Measurements from ENCODE around the gene PANX3. TPM values are rescaled to one million over a fixed set of nuclear protein-coding genes. Genes with fewer than 3 reads are reported as not detected.
"Not testable (repeated sequence)": the region's sequence is repeated elsewhere in the genome, so short reads cannot be mapped to it uniquely, and the experiment has no call there.

PANX3 gene
- under 1 TPM in 3 of 10 donors, not detected in 7; 0.12 to 0.24 (median 0.14) TPM for polyA plus RNA-seq (ENCODE audit: insufficient read length in 10 of 10)
- long read RNA-seq, donor 1: 0 reads
- long read RNA-seq, donor 2: 0 reads
- long read RNA-seq, donor 3: 0 reads
- long read RNA-seq, donor 4: 0 reads
- long read RNA-seq, donor 5: 0 reads
- long read RNA-seq, donor 6: 0 reads
- long read RNA-seq, donor 7: 0 reads
- long read RNA-seq, donor 8: 0 reads
- long read RNA-seq, donor 9: 0 reads

- DNase-seq: no peak
Measured at GRCh38 chr11:124611064-124611463, at the start of gene PANX3. Gene PANX3 (plus strand): TSS chr11:124611428. CDS start chr11:124611557, 129 bp downstream.

- no peak for DNase-seq
Measured at GRCh38 chr11:124569697-124570096, 41.5 kb upstream of the PANX3 start, which contains the start of gene OR8A1. Gene OR8A1 (plus strand): TSS chr11:124569997. CDS start chr11:124570120, 123 bp downstream.

GRCh38 chr11:124570160-124570559, 41.1 kb upstream of the PANX3 start:
- DNase-seq: no peak

GRCh38 chr11:124577716-124578427, 33.4 kb upstream of the PANX3 start:
- peak in 2 of 3 donors; percentile 23 to 43 for DNase-seq

- no peak for DNase-seq
Measured at GRCh38 chr11:124578761-124579160, 32.5 kb upstream of the PANX3 start.

- DNase-seq: no peak
Measured at GRCh38 chr11:124581817-124582216, 29.4 kb upstream of the PANX3 start.

GRCh38 chr11:124582565-124582964, 28.7 kb upstream of the PANX3 start:
- no peak for DNase-seq

- DNase-seq: no peak
Measured at GRCh38 chr11:124583781-124584180, 27.4 kb upstream of the PANX3 start.

- DNase-seq: no peak
Measured at GRCh38 chr11:124584681-124585372, 26.4 kb upstream of the PANX3 start.

GRCh38 chr11:124586238-124586860, 24.9 kb upstream of the PANX3 start:
- peak; percentile 54 to 78 (median 75) for DNase-seq

- DNase-seq: no peak
Measured at GRCh38 chr11:124591430-124591829, 19.8 kb upstream of the PANX3 start.

GRCh38 chr11:124592627-124593026, 18.6 kb upstream of the PANX3 start:
- DNase-seq: no peak

GRCh38 chr11:124595302-124595701, 15.9 kb upstream of the PANX3 start:
- no peak for DNase-seq

- no peak for DNase-seq
Measured at GRCh38 chr11:124597626-124598025, 13.6 kb upstream of the PANX3 start.

GRCh38 chr11:124600621-124601320, 10.5 kb upstream of the PANX3 start:
- no peak for DNase-seq

GRCh38 chr11:124602193-124602592, 9.0 kb upstream of the PANX3 start:
- no peak for DNase-seq

GRCh38 chr11:124602723-124603122, 8.5 kb upstream of the PANX3 start:
- DNase-seq: not testable (repeated sequence)

- peak in 1 of 3 donors; percentile 16 for DNase-seq
Measured at GRCh38 chr11:124605719-124606118, 5.5 kb upstream of the PANX3 start.

- no peak for DNase-seq
Measured at GRCh38 chr11:124608147-124608546, 3.1 kb upstream of the PANX3 start.

GRCh38 chr11:124610295-124610694, 933 bp upstream of the PANX3 start:
- DNase-seq: no peak

GRCh38 chr11:124612045-124612444, 817 bp downstream of the PANX3 start:
- no peak for DNase-seq

Measured in muscle of back (tissue), 13 donors.